GM12891 (cell line): ENCODE results near the gene UNC13C.

Source experiments
- PAX5 ChIP-seq: IDR thresholded peaks from 2 replicates; pipeline ENCODE4 v1.6.1; 2011; ENCODE audit warnings: low read length, moderate library complexity, mild to moderate bottlenecking; ENCODE audit not compliant: insufficient read depth, severe bottlenecking
- POLR2A ChIP-seq: IDR thresholded peaks from 2 replicates; pipeline ENCODE4 v1.6.1; 2011; ENCODE audit warnings: low read depth, low read length, control low read depth
- POLR2AphosphoS5 ChIP-seq: IDR thresholded peaks from 2 replicates; pipeline ENCODE4 v1.6.1; 2011; ENCODE audit warnings: low read depth, low read length, control low read depth
- SPI1 ChIP-seq: IDR thresholded peaks from 2 replicates; pipeline ENCODE4 v1.6.1; 2011; ENCODE audit warnings: low read depth, low read length, control low read depth
- TAF1 ChIP-seq: IDR thresholded peaks from 2 replicates; pipeline ENCODE4 v1.6.1; 2011; ENCODE audit warnings: low read depth, low read length, control low read depth

- TF ChIP-seq POLR2A (no peak), TAF1 (no peak), POLR2AphosphoS5 (no peak), PAX5 (no peak), SPI1 (no peak)
Observed at GRCh38 chr15:54064365-54064764, 86.1 kb downstream of the UNC13C start.
